Measurements from ENCODE around the gene UQCC2.

- TF ChIP-seq, protein P1, sequence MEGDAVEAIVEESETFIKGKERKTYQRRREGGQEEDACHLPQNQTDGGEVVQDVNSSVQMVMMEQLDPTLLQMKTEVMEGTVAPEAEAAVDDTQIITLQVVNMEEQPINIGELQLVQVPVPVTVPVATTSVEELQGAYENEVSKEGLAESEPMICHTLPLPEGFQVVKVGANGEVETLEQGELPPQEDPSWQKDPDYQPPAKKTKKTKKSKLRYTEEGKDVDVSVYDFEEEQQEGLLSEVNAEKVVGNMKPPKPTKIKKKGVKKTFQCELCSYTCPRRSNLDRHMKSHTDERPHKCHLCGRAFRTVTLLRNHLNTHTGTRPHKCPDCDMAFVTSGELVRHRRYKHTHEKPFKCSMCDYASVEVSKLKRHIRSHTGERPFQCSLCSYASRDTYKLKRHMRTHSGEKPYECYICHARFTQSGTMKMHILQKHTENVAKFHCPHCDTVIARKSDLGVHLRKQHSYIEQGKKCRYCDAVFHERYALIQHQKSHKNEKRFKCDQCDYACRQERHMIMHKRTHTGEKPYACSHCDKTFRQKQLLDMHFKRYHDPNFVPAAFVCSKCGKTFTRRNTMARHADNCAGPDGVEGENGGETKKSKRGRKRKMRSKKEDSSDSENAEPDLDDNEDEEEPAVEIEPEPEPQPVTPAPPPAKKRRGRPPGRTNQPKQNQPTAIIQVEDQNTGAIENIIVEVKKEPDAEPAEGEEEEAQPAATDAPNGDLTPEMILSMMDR (IDR thresholded peaks at IDR 0.05) = no peak
- TF ChIP-seq POLR2A (IDR thresholded peaks at IDR 0.05) = no peak
These were observed 5.4 kb downstream of the UQCC2 start for GRCh38 chr6:33705955-33706725.

Data from prostate gland (tissue), 2 donors.